ENCODE measurements around the gene PTGFRN. TPM values are rescaled to one million over a fixed set of nuclear protein-coding genes. Genes with fewer than 3 reads are reported as not detected.

The PTGFRN gene
- total RNA-seq, 1 donor from 2014 or later = 20.4 TPM

GRCh38 chr1:116911779-116912469 is 2.2 kb downstream of the PTGFRN start:
- intact Hi-C loops (cut with DNase I) = no loop called here
- ATAC-seq (no peak), DNase-seq (ENCODE audit: low spot score) (no peak)

GRCh38 chr1:116912846-116913245 is 3.1 kb downstream of the PTGFRN start:
- intact Hi-C loops (cut with DNase I) = no loop called here
- ATAC-seq (no peak), DNase-seq (ENCODE audit: low spot score) (no peak)

DNA sequence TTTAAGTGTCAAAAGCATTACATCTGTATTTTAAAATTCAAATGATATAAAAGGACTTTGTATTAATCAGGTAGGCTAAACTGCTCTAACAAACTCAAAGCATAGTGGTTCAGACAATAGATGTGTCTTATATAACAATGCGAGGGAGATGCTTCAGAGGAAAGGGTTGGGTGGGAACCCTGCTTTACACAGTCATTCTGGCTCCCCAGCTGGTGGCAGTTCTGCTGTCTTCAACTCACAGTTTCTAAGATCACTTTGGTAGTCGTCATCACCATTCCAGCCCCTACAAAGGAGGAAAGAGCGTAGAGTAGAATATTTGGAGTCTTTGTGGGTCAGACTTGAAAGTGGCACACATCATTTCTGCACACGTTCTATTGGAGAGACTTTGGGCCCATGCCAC is 4.2 kb downstream of the PTGFRN start:
- DNase-seq (ENCODE audit: low spot score) = no peak
- no peak for ATAC-seq
- intact Hi-C loops (cut with DNase I) = no loop called here

DNA sequence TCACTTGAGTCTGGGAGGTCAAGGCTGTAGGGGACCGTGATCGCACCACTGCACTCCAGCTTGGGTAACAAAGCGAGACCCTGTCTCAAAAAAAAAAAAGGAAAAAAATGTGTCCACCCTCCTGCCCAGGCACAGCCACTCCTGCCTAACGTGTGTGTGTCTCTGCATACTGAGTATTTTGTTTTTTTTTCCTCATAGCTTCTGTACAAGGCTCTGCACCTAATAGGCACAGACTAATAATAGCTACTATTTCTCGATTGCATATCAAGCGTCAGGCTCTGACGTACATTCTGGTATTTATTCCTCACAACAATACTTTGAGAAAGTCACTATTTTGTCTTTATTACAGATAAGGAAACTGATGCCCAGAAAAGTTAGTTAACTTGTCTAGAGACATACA is 5.0 kb downstream of the PTGFRN start:
- DNase-seq (ENCODE audit: low spot score) = no peak
- intact Hi-C loops (cut with DNase I) = no loop called here
- ATAC-seq = no peak

DNA sequence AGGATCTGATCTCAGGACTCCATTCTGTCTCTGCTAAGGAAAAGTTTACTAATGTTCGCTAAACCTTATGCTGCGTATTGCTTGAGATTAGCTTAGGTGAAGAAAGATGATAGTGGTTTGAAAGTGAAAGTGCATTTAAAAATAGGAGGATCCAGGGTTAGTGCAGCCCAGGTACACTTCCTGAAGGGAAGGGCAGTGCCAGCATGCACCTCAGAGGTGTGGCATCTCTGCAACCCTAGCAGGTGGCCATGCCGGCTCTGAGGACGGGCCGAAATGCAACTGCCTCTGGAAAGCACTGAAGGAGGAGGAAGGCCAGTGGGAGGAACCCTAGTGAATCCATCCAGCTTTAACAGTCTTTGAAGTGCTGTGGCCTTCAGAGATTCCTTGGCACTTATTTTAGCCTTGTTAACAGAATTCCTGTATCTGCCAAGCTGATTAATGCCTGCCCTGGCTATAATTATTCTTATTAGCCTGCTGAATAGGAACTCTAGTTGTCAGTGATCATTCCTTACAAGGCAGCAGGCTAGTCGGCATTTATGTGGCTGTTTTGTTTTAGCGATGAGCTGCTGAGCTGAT is 5.5 kb downstream of the PTGFRN start:
- intact Hi-C loops (cut with DNase I) = no loop called here
- no peak for DNase-seq (ENCODE audit: low spot score)
- no peak for ATAC-seq

- intact Hi-C loops (cut with DNase I) = no loop called here
Measured at GRCh38 chr1:116916002-116916401, 6.3 kb downstream of the PTGFRN start.

GRCh38 chr1:116916533-116917445 is 7.1 kb downstream of the PTGFRN start:
- DNase-seq (ENCODE audit: low spot score) (no peak), ATAC-seq (peak; percentile 68)
- intact Hi-C loops (cut with DNase I) = no loop called here

More at GRCh38 chr1:116916002-116916401, 6.3 kb downstream of the PTGFRN start:
- no peak for DNase-seq (ENCODE audit: low spot score)
- no peak for ATAC-seq

DNA sequence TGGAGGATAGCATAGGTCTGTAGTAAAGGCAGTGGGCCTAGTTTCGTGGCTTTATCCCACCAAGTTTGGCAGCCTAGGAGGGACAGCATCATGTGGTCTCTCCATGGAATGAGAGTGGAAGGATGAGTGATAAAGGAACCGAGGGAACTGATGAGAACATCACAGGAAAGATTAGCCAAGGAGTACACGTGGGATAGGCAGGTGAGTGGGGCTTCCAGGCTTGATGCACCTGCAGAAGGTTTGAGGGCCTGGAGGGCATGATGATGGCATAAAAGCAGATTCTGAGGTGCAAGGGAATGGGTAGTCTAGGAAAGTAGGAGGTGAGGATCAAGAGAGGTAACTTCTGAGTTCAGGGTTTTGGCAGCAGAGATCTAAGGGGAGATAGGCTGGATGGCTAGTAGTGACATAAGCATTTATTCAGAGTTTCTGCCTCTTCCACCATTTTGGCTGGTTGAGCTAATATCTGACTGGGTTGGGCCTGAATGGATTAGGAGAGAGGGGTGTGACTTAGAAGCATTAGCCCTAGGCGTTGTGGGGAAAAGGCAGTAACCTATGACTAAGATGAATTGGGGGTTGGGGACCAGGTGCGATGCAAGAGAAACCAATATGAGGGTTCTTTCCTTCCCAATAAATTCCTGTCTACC is 9.1 kb downstream of the PTGFRN start:
- intact Hi-C loops (cut with DNase I) = no loop called here
- DNase-seq (ENCODE audit: low spot score) = no peak
- ATAC-seq = no peak

DNA sequence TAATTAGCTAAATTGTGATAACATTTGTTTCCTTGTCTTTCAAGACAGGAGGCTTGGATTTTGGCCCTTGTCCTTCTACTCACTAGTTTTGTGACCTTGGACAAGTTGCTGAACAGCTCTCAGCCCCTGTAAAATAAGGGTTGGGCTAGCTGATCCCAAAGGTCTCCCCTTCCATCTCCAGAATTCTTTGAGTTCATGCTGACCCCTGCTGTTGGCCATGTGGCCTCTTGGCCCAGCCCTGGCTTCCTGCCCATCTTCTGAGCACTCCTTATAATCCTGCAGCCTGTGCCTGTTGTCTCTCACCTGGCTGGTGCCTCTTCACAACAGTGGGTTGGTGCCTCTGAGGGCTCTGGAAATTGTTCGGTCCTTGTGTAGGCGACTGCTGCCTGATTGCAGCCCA is 10.1 kb downstream of the PTGFRN start:
- ATAC-seq = no peak
- no peak for DNase-seq (ENCODE audit: low spot score)
- intact Hi-C loops (cut with DNase I) = no loop called here

DNA sequence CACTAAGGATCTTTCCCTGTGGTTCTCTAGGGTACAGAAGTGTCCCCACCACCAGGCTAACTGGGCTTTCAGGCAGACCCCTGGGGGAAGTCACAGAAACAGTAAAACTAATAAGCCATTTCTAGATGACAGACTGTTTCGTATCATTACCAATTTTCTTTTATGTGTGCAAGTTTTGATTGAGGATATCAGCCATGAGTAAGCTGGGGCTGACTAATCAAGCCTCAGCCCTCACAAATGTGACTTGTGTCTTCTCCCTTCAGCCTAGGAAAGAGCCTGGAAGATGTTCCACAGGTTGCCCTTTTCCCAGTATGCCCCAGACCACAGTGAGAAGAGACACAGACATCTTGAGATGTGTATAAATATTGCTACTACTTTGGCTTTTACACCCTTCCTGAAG is 10.5 kb downstream of the PTGFRN start:
- ATAC-seq (no peak), DNase-seq (ENCODE audit: low spot score) (no peak)
- intact Hi-C loops (cut with DNase I) = no loop called here

DNA sequence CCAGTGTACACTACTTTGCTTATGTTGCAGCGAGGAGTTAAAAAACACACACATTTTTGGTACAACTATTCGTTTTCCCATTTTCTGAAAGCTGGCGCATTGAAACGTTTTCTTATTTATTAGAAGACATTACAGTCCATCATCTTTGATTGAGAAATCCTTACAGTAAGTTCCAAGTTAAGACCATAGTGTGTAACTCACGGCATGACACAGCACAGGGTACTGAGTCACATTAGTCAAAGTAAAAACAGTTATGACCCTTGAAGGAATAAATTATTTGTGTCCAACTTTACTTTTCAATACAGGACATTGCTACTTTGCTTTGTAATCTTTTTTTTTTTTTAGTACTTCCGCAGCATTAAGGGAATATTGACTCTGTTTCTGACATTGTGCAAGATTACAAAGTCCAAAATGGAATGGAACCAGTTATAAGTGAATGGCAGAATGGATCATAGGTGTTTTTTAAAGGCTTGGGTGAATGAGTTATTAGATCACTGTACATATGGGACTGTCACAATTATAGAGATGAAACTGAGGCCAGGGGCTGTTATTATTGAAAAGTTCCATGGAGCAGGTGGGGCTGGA is 11.7 kb downstream of the PTGFRN start:
- DNase-seq (ENCODE audit: low spot score) (no peak), ATAC-seq (no peak)
- intact Hi-C loops (cut with DNase I) = no loop called here

DNA sequence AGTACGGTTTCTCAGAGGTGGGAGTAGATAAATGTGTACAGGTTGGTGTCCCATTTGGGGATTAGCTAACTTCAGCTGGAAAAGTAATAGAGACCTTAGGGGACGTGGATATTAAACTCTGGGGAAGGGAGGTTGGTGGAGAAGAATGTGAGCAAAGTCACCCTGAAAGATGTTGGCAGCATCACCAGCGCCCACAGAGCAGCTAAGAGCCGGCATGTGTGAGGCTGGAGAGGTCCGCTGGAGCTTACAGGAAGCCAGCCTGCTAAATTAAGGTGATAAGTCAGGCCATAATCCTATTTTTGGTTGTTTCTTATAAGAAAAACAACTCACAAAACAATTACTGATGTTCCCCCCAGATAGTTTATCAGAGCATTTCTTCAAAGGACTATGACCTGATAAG is 12.2 kb downstream of the PTGFRN start:
- intact Hi-C loops (cut with DNase I) = no loop called here
- no peak for DNase-seq (ENCODE audit: low spot score)

GRCh38 chr1:116923421-116923820 is 13.7 kb downstream of the PTGFRN start:
- DNase-seq (ENCODE audit: low spot score) (no peak), ATAC-seq (peak; percentile 20)
- intact Hi-C loops (cut with DNase I) = no loop called here

More for the DNA sequence above, 12.2 kb downstream of the PTGFRN start:
- ATAC-seq = no peak

GRCh38 chr1:116927049-116927798 is 17.5 kb downstream of the PTGFRN start:
- ATAC-seq (no peak), DNase-seq (ENCODE audit: low spot score) (no peak)
- intact Hi-C loops (cut with DNase I) = no loop called here

DNA sequence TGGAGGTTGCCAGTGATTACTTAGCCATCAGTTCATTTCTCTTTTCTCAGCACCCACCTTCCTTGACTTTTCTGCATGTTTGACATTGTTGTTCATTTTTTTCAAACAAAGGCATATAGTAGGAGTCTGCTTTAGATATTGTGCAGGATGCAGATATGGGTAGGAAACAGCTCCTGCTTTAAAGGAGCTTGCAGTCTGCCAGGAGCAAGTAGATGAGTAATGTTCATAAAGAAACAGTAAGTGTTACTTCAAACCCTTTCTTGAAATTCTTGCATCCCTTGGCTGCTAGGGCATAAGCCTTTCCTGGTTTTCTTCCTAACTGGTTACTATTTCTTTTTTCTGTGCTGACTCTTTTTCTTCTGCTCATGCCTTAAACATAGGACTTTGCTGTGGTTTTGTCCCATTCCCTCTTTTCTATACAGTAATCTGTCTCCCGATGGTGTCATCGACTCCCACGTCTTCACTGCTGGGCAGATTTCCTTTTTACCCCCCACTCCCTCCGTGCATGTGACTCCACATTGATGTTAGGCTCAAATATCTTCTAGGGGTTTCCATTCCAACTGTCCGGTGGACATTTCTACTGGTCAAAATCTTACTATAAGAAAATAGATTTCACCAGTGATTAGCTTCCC is 20.4 kb downstream of the PTGFRN start:
- no peak for DNase-seq (ENCODE audit: low spot score)
- intact Hi-C loops (cut with DNase I) = loop anchor here (10.0 kb wide), 1 partner anchor 75 kb away; no protein-coding TSS in a partner anchor
- ATAC-seq = no peak

DNA sequence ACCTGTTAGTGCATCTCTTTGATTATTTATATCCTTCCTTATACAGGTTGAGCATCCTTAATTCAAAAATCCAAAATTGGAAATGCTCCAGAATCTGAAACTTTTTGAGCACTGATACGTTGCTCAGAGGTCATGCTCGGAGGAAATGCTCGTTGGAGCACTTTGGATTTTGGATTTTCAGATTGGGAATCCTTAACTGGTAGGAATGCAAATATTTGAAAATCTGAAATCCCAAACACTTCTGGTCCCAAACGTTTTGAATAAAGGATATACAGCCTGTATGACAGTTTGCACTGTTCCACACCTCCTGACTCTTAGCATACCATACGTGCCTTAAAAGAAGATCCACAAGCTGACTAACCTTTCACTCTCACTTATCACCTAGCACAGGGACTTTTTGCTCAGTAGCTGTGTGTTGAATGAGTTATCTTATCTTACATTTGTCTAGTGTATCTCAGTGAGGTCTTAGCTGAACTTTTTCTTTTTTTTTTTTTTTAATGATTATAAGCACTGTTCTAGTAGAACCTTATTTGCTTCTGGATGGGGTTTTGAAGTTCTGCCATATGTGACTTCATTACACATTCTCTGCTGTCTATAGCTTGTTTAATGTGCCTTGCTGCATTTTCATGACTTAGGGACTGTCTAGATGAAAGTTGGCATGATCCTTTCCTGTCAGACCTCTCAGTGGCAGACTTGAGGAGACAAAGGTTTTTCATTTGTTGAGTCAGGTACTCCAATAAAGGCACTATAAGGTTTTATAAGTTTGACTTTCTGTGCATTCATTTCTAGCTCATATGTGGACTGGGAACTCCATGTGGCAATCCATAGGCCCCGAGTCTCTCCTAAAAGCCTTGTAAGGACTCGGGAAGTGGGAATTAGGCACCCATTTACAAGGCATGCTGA is 21.6 kb downstream of the PTGFRN start:
- ATAC-seq = no peak
- DNase-seq (ENCODE audit: low spot score) = no peak
- intact Hi-C loops (cut with DNase I) = loop anchor here (10.0 kb wide), 1 partner anchor 76 kb away; no protein-coding TSS in a partner anchor
